ENCODE data around the gene NDUFAF3.
"Not testable (repeated sequence)": the region's sequence is repeated elsewhere in the genome, so short reads cannot be mapped to it uniquely, and the experiment has no call there.

The NDUFAF3 gene

GRCh38 chr3:49005998-49006397 is 15.9 kb upstream of the NDUFAF3 start:
- ChIA-PET POLR2A (interaction anchor here (0.5 to 6.5 kb wide), 5 partner anchors 11 to 128 kb away, joined by 4 to 50 read pairs (median 20); partner anchors contain the start of genes DALRD3, IMPDH2 and NDUFAF3), CTCF (interaction anchor here (1.2 to 11.8 kb wide), 8 partner anchors 8 to 286 kb away, joined by 3 to 131 read pairs (median 10); partner anchors contain the start of genes DALRD3, NDUFAF3 and P4HTM)
- TF ChIP-seq CTCF (IDR thresholded peaks at IDR 0.05; ENCODE audit: control extremely low read depth, extremely low read depth, low read depth, missing control alignments), result no peak
- DNase-seq (ENCODE audit: extremely low spot score), result no peak

GRCh38 chr3:49006408-49007067 is 15.4 kb upstream of the NDUFAF3 start:
- ChIA-PET CTCF (interaction anchor here (0.6 to 11.8 kb wide), 15 partner anchors 9 to 570 kb away, joined by 3 to 131 read pairs (median 5); partner anchors contain the start of genes DALRD3, IMPDH2, KLHDC8B and NDUFAF3), POLR2A (interaction anchor here (0.6 to 6.5 kb wide), 14 partner anchors 9 to 464 kb away, joined by 3 to 50 read pairs (median 4); partner anchors contain the start of genes DAG1, DALRD3, IMPDH2 and NDUFAF3)
- no peak for TF ChIP-seq CTCF (IDR thresholded peaks at IDR 0.05; ENCODE audit: control extremely low read depth, extremely low read depth, low read depth, missing control alignments)
- DNase-seq (ENCODE audit: extremely low spot score), result no peak

GRCh38 chr3:49007068-49007770 is 14.7 kb upstream of the NDUFAF3 start, which contains the start of gene WDR6:
WDR6 (plus strand) TSS chr3:49007391; CDS start chr3:49007432, 41 bp downstream.
- peak; percentile 98 for DNase-seq (ENCODE audit: extremely low spot score)
- CTCF ChIA-PET, result interaction anchor here (0.6 to 11.8 kb wide), 17 partner anchors 8 to 571 kb away, joined by 3 to 131 read pairs (median 4); partner anchors contain the start of genes ARIH2, DALRD3, IMPDH2 and KLHDC8B
- TF ChIP-seq CTCF (IDR thresholded peaks at IDR 0.05; ENCODE audit: control extremely low read depth, extremely low read depth, low read depth, missing control alignments), result peak; percentile 50
- POLR2A ChIA-PET, result interaction anchor here (0.6 to 6.5 kb wide), 15 partner anchors 9 to 1712 kb away, joined by 3 to 50 read pairs (median 4); partner anchors contain the start of genes DAG1, DALRD3, IMPDH2 and NDUFAF3

GRCh38 chr3:49007771-49008528 is 14.0 kb upstream of the NDUFAF3 start:
- ChIA-PET POLR2A (interaction anchor here (0.6 to 6.5 kb wide), 10 partner anchors 9 to 1712 kb away, joined by 3 to 50 read pairs (median 6); partner anchors contain the start of genes DAG1, DALRD3, IMPDH2 and NDUFAF3), CTCF (interaction anchor here (0.9 to 11.8 kb wide), 11 partner anchors 11 to 572 kb away, joined by 3 to 131 read pairs (median 6); partner anchors contain the start of genes ARIH2, DALRD3, KLHDC8B and NDUFAF3)
- TF ChIP-seq CTCF (IDR thresholded peaks at IDR 0.05; ENCODE audit: control extremely low read depth, extremely low read depth, low read depth, missing control alignments), result no peak
- peak; percentile 86 for DNase-seq (ENCODE audit: extremely low spot score)

- POLR2A ChIA-PET, result interaction anchor here (0.6 to 6.5 kb wide), 5 partner anchors 9 to 1600 kb away, joined by 3 to 50 read pairs (median 5); partner anchors contain the start of genes DALRD3 and NDUFAF3
- DNase-seq (ENCODE audit: extremely low spot score), result not testable (repeated sequence)
- CTCF ChIA-PET, result interaction anchor here (1.5 to 11.8 kb wide), 5 partner anchors 12 to 48 kb away, joined by 3 to 131 read pairs (median 16); partner anchors contain the start of genes DALRD3, NDUFAF3 and P4HTM
These were observed 13.3 kb upstream of the NDUFAF3 start for GRCh38 chr3:49008627-49009026.

- TF ChIP-seq CTCF (IDR thresholded peaks at IDR 0.05; ENCODE audit: control extremely low read depth, extremely low read depth, low read depth, missing control alignments), result no peak
- ChIA-PET POLR2A (interaction anchor here (0.7 to 6.5 kb wide), 3 partner anchors 8 to 1600 kb away, joined by 4 to 50 read pairs (median 6); partner anchors contain the start of genes DALRD3 and NDUFAF3), CTCF (interaction anchor here (4.0 to 11.8 kb wide), 3 partner anchors 11 to 21 kb away, joined by 16 to 131 read pairs (median 57); partner anchors contain the start of genes DALRD3, NDUFAF3 and P4HTM)
- no peak for DNase-seq (ENCODE audit: extremely low spot score)
These were observed 12.5 kb upstream of the NDUFAF3 start for GRCh38 chr3:49009396-49009795.

All from GM10248 (cell line).